Adrenal gland (tissue), 12 donors: Measurements from ENCODE around the gene SHISA8. TPM values are rescaled to one million over a fixed set of nuclear protein-coding genes. Genes with fewer than 3 reads are reported as not detected.

Experiments used
- DNase-seq, 7 donors: peaks; one replicate each; pipeline ENCODE4 v3.0.0-alpha.2; 2019 to 2020
- H3K27ac ChIP-seq, 5 donors: fragments of 200-600 bp; sonication (generic) in 4 of 5; 1 replicate in 3 of 5; 2 replicates in 2 of 5; pipeline versions ENCODE4 v1.5.1 to v1.8.0; 2016 to 2020; ENCODE audit warnings: mild to moderate bottlenecking in 1 of 5
- H3K27me3 ChIP-seq: fragments of 200-600 bp; 2 replicates; pipeline ENCODE4 v1.8.0; 2021
- H3K36me3 ChIP-seq, 2 donors: fragments of 200-600 bp; replicated peaks in 1 of 2; 1 replicate in 1 of 2; 2 replicates in 1 of 2; pipeline versions ENCODE4 v1.5.1 to v1.8.0; 2018 to 2022
- H3K4me1 ChIP-seq, 2 donors: fragments of 200-600 bp; replicated peaks in 1 of 2; 1 replicate in 1 of 2; 2 replicates in 1 of 2; pipeline versions ENCODE4 v1.5.1 to v1.8.0; 2018 to 2021
- H3K4me3 ChIP-seq, 4 donors: fragments of 200-600 bp; sonication (generic) in 3 of 4; one replicate each; pipeline ENCODE4 v1.5.1; 2016 to 2018
- H3K9me3 ChIP-seq, 3 donors: fragments of 200-600 bp; sonication (generic) in 1 of 3; replicated peaks in 1 of 3; 1 replicate in 2 of 3; 2 replicates in 1 of 3; pipeline versions ENCODE4 v1.5.1 to v1.8.0; 2016 to 2021
- POLR2A ChIP-seq, 2 donors: fragments of 450-650 bp; IDR thresholded peaks; one replicate each; pipeline ENCODE4 v1.6.1; 2017; ENCODE audit warnings: antibody characterized with exemption in 2 of 2, mild to moderate bottlenecking in 2 of 2, moderate library complexity in 1 of 2
- WGBS, 4 donors: extraction: QIAGEN DNeasy Blood & Tissue Kit in 2 of 4; methylation state at CpG; one replicate each; pipeline versions ENCODE4 v1.1.5 to v1.1.7; 2013 to 2017; 5-methylcytosine and 5-hydroxymethylcytosine counted together
- intact Hi-C, 2 donors: fragments of 100-400 bp; cut with DNase I; formaldehyde crosslinking; loops; one replicate each; pipeline versions ENCODE4 v1.14.1 to v1.15.0; 2022 to 2023
- polyA plus RNA-seq, 3 donors: library from polyadenylated mRNA; stranded (reverse); fragments of 200-250 nt in 2 of 3; fragments of 350-450 nt in 1 of 3; fragmentation: Illumina TruSeq in 1 of 3; extraction: RNeasy Lipid Tissue Mini Kit (QIAGEN cat#74804) in 1 of 3; gene quantifications; one replicate each; pipeline ENCODE4 v1.2.3, GENCODE V29; 2013 to 2014
- total RNA-seq, 9 donors: library from RNA; depleted of rRNA in 4 of 9; stranded (reverse); fragments of >200 nt in 4 of 9; fragments of 120-200 nt in 1 of 9; fragmentation: NEBNext Ultra II Directional in 1 of 9; extraction: Animal tissue kit (Norgen Biotek cat#: 25700) in 1 of 9; gene quantifications; one replicate each; pipeline versions ENCODE4 v1.1.0 to v1.2.4, GENCODE V29; 2013 to 2023
- TF ChIP-seq, protein P1 (sequence below), 6 experiments: fragments of 450-650 bp in 4 of 6; fragments of 200-600 bp in 2 of 6; sonication (generic) in 1 of 6; IDR thresholded peaks; 1 replicate in 5 of 6; 2 replicates in 1 of 6; pipeline versions ENCODE4 v1.5.1 to v1.8.0; 2016 to 2021; ENCODE audit warnings: antibody characterized with exemption in 6 of 6, mild to moderate bottlenecking in 2 of 6, moderate library complexity in 1 of 6
- donor health status: healthy with polysubstance abuse.
- donor health status: Bipolar disorder and iron deficiency.
- donor health status: DM: yes; HTN: yes; CAD: no.
- donor health status: DM: no; HTN: no; CAD: no.
- donor health status: DM: no; HTN: no; CAD: no.
- donor health status: DM: yes; HTN: yes; CAD: no.

Gene SHISA8
- total and polyA plus RNA-seq, 12 donors = 0.28 to 55.5 (median 16.2) TPM

DNA sequence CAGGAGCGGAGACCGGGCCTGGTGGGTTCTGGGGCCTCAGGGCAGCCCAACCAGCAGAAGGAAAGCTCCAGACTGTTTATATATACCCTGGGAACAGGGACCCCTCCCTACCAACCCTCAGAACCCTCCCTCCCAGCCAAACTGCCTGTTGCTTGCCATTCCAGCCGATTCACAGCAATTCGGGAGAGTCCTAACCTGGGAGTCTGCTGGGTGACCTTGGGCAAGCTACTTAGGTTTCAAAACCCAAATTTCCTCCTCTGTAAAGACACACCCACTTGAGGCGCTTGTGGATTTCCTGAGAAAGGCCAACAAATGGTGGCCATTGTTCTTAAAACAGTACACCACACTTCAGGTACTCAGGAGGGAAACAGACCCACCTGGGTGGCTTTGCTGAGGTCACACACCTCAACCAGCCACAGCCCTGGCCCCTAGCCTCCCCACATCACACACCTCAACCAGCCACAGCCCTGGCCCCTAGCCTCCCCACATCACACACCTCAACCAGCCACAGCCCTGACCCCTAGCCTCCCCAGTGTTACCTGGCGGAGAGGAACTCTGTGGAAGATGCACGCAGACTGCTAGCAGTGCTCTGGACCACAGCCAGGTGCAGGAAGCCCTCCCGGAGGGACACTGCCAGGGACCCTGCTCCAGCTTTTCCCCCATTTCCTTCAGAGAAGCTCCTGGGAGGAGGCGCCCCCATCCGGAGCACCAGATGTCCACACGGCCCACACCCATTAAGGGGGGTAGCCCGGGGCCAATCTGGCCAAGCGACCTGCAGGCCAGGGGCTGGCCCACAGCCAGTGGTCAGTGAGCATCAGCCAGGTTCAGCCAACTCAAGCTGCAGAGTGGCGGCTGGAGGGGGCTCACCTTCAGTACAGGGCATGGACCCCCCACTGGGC, 6.2 kb downstream of the SHISA8 start:
- H3K4me3 ChIP-seq = no peak overlapping the region
- H3K9me3 ChIP-seq = no peaks in the 10 kb centered on the region
- peaks cover 4% of the 10 kb centered on the region for H3K27me3 ChIP-seq
- peak in 3 of 7 donors; percentile 47 to 62 (median 59) for DNase-seq
- peaks cover 0 to 30% of the 10 kb centered on the region in 2 donors for H3K36me3 ChIP-seq
- H3K27ac ChIP-seq = peak overlapping the region in 4 of 5 donors; percentile 19 to 73 (median 62)
- intact Hi-C loops = no loop called here
- no peak for TF ChIP-seq POLR2A (IDR thresholded peaks at IDR 0.05)
- 37 to 59% (median 53%) methylated on average over 7 to 14 of the region's 14 CpGs for WGBS, 4 donors
- H3K4me1 ChIP-seq = peaks cover 19 to 32% of the 10 kb centered on the region in 2 donors

DNA sequence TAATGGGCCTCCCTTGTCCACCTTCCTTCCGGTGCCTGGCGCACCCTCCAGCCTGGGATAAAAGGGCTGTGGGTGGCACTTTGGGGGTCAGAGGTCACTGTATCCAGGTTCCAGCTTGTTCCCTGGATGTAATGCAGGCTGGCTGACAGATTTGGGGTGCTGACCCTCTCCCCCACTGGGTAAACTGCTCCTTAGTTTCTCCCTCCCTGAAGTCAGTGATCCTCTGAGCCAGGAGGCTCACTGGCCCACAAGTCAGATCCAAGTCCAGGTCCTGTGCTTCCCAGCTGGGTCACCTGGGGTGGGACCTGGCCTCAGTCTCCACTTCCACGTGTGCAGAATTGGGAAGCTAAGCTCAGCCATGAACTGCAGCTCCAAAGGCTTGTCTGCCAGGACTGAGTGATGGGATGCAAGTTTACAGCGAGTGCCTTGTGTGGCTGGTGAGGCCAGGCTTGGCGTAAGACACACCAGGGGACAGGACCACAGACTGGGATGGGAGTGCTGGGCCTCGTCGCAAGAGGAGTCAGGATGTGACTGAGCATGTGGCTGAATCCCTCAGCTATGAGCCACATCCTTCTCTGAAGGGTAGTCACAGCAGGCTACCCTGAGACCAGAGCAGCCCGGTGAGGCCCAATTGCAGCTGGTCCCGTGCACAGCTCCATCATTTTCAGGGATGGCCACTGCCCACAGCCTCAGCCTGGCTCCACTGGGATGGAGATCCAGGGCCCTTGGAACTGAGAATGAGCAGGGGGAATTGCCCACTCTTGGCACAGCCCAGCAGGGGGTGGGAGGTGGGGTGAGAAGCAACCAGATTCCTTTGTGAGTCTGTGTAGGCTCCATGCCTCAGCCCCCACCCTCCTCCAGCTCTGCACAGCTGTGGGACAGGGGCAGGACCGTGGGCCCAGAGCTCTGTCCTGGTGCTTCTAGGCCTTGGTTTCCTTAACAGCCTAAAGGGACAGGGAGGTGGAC, 7.2 kb downstream of the SHISA8 start:
- Histone ChIP-seq H3K27me3 (peaks cover 4% of the 10 kb centered on the region), H3K4me1 (peaks cover 17 to 32% of the 10 kb centered on the region in 2 donors), H3K36me3 (peaks cover 0 to 39% of the 10 kb centered on the region in 2 donors), H3K4me3 (no peak overlapping the region), H3K9me3 (no peaks in the 10 kb centered on the region), H3K27ac (peak overlapping the region in 4 of 5 donors; percentile 19 to 73 (median 56))
- WGBS, 4 donors = 74 to 90% (median 81%) methylated on average over 6 to 10 of the region's 10 CpGs
- intact Hi-C loops = no loop called here
- DNase-seq = peak in 2 of 7 donors; percentile 12 to 38
- TF ChIP-seq, protein P1, sequence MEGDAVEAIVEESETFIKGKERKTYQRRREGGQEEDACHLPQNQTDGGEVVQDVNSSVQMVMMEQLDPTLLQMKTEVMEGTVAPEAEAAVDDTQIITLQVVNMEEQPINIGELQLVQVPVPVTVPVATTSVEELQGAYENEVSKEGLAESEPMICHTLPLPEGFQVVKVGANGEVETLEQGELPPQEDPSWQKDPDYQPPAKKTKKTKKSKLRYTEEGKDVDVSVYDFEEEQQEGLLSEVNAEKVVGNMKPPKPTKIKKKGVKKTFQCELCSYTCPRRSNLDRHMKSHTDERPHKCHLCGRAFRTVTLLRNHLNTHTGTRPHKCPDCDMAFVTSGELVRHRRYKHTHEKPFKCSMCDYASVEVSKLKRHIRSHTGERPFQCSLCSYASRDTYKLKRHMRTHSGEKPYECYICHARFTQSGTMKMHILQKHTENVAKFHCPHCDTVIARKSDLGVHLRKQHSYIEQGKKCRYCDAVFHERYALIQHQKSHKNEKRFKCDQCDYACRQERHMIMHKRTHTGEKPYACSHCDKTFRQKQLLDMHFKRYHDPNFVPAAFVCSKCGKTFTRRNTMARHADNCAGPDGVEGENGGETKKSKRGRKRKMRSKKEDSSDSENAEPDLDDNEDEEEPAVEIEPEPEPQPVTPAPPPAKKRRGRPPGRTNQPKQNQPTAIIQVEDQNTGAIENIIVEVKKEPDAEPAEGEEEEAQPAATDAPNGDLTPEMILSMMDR (IDR thresholded peaks at IDR 0.05) = no peak
- TF ChIP-seq POLR2A (IDR thresholded peaks at IDR 0.05) = no peak

DNA sequence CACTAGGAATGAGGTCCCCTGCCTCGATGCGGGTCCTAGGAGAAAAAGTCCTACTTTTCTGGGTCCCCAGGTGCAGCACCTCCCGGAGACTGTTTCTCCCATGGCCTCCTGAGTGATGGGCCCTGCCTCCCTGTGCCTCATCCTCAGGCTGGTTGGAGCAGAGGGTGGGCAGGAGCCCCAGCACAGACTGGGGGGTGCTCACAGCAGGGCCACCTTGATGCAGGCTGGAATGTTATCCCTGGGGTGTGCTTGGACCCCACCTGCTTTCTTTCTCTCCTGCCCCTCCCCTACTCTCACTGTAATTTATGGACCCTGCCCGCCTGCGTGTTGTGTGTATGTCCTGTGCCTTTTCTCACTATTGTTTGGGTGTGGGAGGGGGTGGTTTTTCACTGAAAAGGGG, 8.1 kb downstream of the SHISA8 start:
- Histone ChIP-seq H3K4me1 (peaks cover 17 to 32% of the 10 kb centered on the region in 2 donors), H3K9me3 (no peaks in the 10 kb centered on the region), H3K4me3 (no peak overlapping the region), H3K27ac (no peak overlapping the region), H3K27me3 (no peaks in the 10 kb centered on the region), H3K36me3 (peaks cover 0 to 48% of the 10 kb centered on the region in 2 donors)
- no peak for TF ChIP-seq POLR2A (IDR thresholded peaks at IDR 0.05)
- 75 to 95% (median 83%) methylated on average over 2 to 5 of the region's 5 CpGs for WGBS, 4 donors
- intact Hi-C loops = no loop called here
- peak in 1 of 7 donors; percentile 6 for DNase-seq

DNA sequence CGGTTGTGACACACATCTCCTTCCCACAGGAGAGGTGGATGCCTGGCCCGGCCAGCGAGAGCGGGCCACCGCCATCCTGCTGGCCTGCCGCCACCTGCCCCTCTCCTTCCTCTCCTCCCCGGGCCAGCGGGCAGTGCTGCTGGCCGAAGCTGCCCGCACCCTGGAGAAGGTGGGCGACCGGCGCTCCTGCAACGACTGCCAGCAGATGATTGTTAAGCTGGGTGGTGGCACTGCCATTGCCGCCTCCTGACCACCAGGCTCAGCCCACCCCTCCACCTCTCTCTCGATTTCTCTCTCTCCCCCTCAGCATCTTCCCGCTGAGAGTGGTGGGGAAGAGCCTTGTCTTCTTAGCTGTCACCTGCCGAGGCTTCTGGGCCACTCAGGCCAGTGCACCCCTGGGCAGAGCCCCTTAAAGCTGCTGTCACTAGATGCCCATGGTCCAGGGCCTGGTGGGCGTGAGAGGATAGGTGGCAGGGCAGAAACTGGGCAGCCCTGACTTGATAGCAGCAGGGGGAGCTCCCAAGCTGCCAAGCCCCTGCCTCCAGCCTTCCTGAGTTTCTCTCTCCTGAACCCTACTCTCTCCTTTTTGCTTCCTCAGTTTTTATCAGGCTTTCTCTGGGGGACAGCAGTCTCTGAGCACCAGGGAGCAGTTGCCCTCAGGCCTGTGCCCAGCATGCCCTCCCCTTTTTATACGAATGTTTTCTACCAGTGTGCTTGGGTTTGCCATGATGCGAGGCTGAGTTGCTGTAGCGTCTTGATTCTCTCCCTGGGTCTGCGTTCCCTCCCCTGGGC, 9.3 kb downstream of the SHISA8 start:
- peaks cover 0 to 61% of the 10 kb centered on the region in 2 donors for H3K36me3 ChIP-seq
- H3K4me1 ChIP-seq = peaks cover 14 to 25% of the 10 kb centered on the region in 2 donors
- no peaks in the 10 kb centered on the region for H3K27me3 ChIP-seq
- H3K9me3 ChIP-seq = no peaks in the 10 kb centered on the region
- TF ChIP-seq POLR2A (IDR thresholded peaks at IDR 0.05) = no peak
- TF ChIP-seq, protein P1 (IDR thresholded peaks at IDR 0.05) = no peak
- H3K27ac ChIP-seq = peak overlapping the region in 1 of 5 donors; percentile 8
- no peak overlapping the region for H3K4me3 ChIP-seq
- DNase-seq = peak in 1 of 7 donors; percentile 6
- intact Hi-C loops = no loop called here
- WGBS, 4 donors = 84 to 89% (median 87%) methylated on average over 19 to 23 of the region's 23 CpGs
